ENCODE data around the gene SRP54.

Gene SRP54

DNA sequence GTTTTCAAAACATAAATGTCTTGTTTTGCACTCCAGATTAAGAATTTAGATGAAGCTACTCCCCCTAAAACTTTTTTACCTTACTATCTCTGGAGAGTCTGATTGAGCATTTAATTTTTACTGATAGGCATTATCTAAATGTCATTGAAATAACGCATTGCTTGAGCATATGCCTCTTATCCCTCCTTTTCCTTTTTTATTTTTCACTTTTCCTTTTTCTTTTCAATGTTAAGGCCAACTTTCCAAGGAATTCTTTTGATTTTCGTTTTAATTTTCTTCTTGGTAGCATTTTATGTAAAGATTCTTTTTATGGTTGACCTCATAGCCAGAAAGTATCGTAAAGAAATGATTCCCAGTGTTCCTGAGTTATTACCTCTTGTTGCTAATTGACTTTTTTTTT lies 2.9 kb downstream of the SRP54 start:
- FAIRE-seq: no peak
- DNase-seq (ENCODE audit: insufficient read length): no peak
- TF ChIP-seq TAF1 (IDR thresholded peaks at IDR 0.05; ENCODE audit: borderline replicate concordance, low read depth, low read length): no peak
- TF ChIP-seq POLR2A (IDR thresholded peaks at IDR 0.05; ENCODE audit: low read depth, low read length): no peak
- TF ChIP-seq POLR2AphosphoS5 (IDR thresholded peaks at IDR 0.05; ENCODE audit: low read depth, low read length): no peak

- FAIRE-seq (no peak), DNase-seq (ENCODE audit: insufficient read length) (no peak)
- TF ChIP-seq TAF1 (IDR thresholded peaks at IDR 0.05; ENCODE audit: borderline replicate concordance, low read depth, low read length) (no peak), POLR2A (IDR thresholded peaks at IDR 0.05; ENCODE audit: low read depth, low read length) (no peak), POLR2AphosphoS5 (IDR thresholded peaks at IDR 0.05; ENCODE audit: low read depth, low read length) (no peak)
Measured at GRCh38 chr14:34987180-34987579, 4.4 kb downstream of the SRP54 start.

- DNase-seq (ENCODE audit: insufficient read length): no peak
- FAIRE-seq: peak; percentile 40
- no peak for TF ChIP-seq POLR2AphosphoS5 (IDR thresholded peaks at IDR 0.05; ENCODE audit: low read depth, low read length)
- TF ChIP-seq POLR2A (IDR thresholded peaks at IDR 0.05; ENCODE audit: low read depth, low read length): no peak
- TF ChIP-seq TAF1 (IDR thresholded peaks at IDR 0.05; ENCODE audit: borderline replicate concordance, low read depth, low read length): no peak
Measured at GRCh38 chr14:34989762-34990161, 7.0 kb downstream of the SRP54 start.

GRCh38 chr14:34993426-34993825 lies 10.6 kb downstream of the SRP54 start:
- TF ChIP-seq POLR2AphosphoS5 (IDR thresholded peaks at IDR 0.05; ENCODE audit: low read depth, low read length): no peak
- no peak for TF ChIP-seq TAF1 (IDR thresholded peaks at IDR 0.05; ENCODE audit: borderline replicate concordance, low read depth, low read length)
- TF ChIP-seq POLR2A (IDR thresholded peaks at IDR 0.05; ENCODE audit: low read depth, low read length): no peak
- FAIRE-seq: no peak

DNA sequence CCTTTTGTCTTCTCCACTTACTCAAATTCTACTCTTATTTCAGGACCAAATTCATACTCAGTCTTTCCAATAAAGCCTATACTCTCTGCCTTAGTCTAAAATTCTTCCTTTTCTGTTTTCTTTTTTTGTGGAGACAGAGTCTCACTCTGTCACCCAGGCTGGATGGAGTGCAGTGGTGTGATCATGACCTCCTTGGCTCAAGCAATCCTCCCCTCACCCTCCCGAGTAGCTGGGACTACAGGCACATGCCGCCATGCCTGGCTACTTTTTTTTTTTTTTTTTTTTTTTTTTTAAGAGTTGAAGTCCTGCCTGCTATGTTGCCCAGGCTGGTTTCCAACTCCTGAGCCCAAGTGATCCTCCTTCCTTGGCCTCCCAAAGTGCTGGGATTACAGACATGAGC lies 11.9 kb downstream of the SRP54 start:
- FAIRE-seq (no peak), DNase-seq (ENCODE audit: insufficient read length) (no peak)
- TF ChIP-seq POLR2AphosphoS5 (IDR thresholded peaks at IDR 0.05; ENCODE audit: low read depth, low read length) (no peak), POLR2A (IDR thresholded peaks at IDR 0.05; ENCODE audit: low read depth, low read length) (no peak), TAF1 (IDR thresholded peaks at IDR 0.05; ENCODE audit: borderline replicate concordance, low read depth, low read length) (no peak)

More at GRCh38 chr14:34993426-34993825, 10.6 kb downstream of the SRP54 start:
- no peak for DNase-seq (ENCODE audit: insufficient read length)

GRCh38 chr14:34997762-34998161 lies 15.0 kb downstream of the SRP54 start:
- TF ChIP-seq TAF1 (IDR thresholded peaks at IDR 0.05; ENCODE audit: borderline replicate concordance, low read depth, low read length): no peak
- TF ChIP-seq POLR2A (IDR thresholded peaks at IDR 0.05; ENCODE audit: low read depth, low read length): no peak
- TF ChIP-seq POLR2AphosphoS5 (IDR thresholded peaks at IDR 0.05; ENCODE audit: low read depth, low read length): no peak
- no peak for FAIRE-seq
- DNase-seq (ENCODE audit: insufficient read length): no peak

- TF ChIP-seq POLR2A (IDR thresholded peaks at IDR 0.05; ENCODE audit: low read depth, low read length): no peak
- TF ChIP-seq POLR2AphosphoS5 (IDR thresholded peaks at IDR 0.05; ENCODE audit: low read depth, low read length): no peak
- no peak for TF ChIP-seq TAF1 (IDR thresholded peaks at IDR 0.05; ENCODE audit: borderline replicate concordance, low read depth, low read length)
- no peak for FAIRE-seq
Measured at GRCh38 chr14:34999500-34999899, 16.7 kb downstream of the SRP54 start.

GRCh38 chr14:35001621-35002020 lies 18.8 kb downstream of the SRP54 start:
- no peak for FAIRE-seq
- TF ChIP-seq POLR2AphosphoS5 (IDR thresholded peaks at IDR 0.05; ENCODE audit: low read depth, low read length) (no peak), TAF1 (IDR thresholded peaks at IDR 0.05; ENCODE audit: borderline replicate concordance, low read depth, low read length) (no peak), POLR2A (IDR thresholded peaks at IDR 0.05; ENCODE audit: low read depth, low read length) (no peak)

More at GRCh38 chr14:34999500-34999899, 16.7 kb downstream of the SRP54 start:
- no peak for DNase-seq (ENCODE audit: insufficient read length)

DNA sequence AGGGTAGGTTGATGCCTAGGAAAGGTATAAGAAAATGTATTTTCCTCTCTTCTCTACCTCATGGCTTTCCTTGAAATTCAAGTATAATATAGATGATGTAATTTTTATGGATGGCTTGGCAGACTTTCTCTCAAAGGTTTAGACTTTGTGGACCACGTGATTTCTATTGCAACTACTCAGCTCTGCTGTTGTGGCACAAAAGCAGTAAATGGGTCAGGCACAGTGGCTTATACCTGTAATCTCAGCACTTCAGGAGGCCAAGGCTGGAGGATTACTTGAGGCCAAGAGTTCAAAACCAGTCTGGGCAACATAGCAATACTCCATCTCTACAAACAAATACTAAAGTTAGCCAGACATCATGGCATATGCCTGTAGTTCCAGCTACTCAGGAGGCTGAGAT lies 22.0 kb downstream of the SRP54 start:
- DNase-seq (ENCODE audit: insufficient read length): no peak
- FAIRE-seq: no peak
- TF ChIP-seq TAF1 (IDR thresholded peaks at IDR 0.05; ENCODE audit: borderline replicate concordance, low read depth, low read length): no peak
- no peak for TF ChIP-seq POLR2A (IDR thresholded peaks at IDR 0.05; ENCODE audit: low read depth, low read length)
- no peak for TF ChIP-seq POLR2AphosphoS5 (IDR thresholded peaks at IDR 0.05; ENCODE audit: low read depth, low read length)

More at GRCh38 chr14:35001621-35002020, 18.8 kb downstream of the SRP54 start:
- DNase-seq (ENCODE audit: insufficient read length): no peak

DNA sequence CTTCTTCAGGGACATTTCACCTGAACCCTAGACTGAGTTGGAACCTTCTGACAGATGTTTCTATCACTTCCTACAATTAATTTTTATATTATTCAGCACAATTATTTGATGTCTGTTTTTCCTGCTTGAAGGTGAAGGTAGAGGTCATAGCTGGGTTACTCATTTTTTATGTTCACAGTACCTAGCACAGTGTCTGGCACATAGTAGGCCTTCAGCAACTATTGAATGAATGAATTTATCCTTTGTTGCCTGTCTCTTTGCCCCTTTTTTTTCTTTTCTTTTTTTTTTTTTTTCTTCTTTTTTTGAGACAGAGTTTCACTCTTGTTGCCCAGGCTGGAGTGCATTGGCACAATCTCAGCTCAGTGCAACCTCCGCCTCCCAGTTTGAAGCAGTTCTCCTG lies 33.8 kb downstream of the SRP54 start:
- FAIRE-seq: no peak
- no peak for DNase-seq (ENCODE audit: insufficient read length)

GRCh38 chr14:35020713-35021112 lies 37.9 kb downstream of the SRP54 start:
- DNase-seq (ENCODE audit: insufficient read length): no peak
- no peak for FAIRE-seq
- TF ChIP-seq POLR2A (IDR thresholded peaks at IDR 0.05; ENCODE audit: low read depth, low read length) (no peak), TAF1 (IDR thresholded peaks at IDR 0.05; ENCODE audit: borderline replicate concordance, low read depth, low read length) (no peak), POLR2AphosphoS5 (IDR thresholded peaks at IDR 0.05; ENCODE audit: low read depth, low read length) (no peak)

More for the DNA sequence above, 33.8 kb downstream of the SRP54 start:
- TF ChIP-seq POLR2A (IDR thresholded peaks at IDR 0.05; ENCODE audit: low read depth, low read length) (no peak), POLR2AphosphoS5 (IDR thresholded peaks at IDR 0.05; ENCODE audit: low read depth, low read length) (no peak), TAF1 (IDR thresholded peaks at IDR 0.05; ENCODE audit: borderline replicate concordance, low read depth, low read length) (no peak)

GRCh38 chr14:35028435-35028834 lies 45.6 kb downstream of the SRP54 start:
- TF ChIP-seq POLR2AphosphoS5 (IDR thresholded peaks at IDR 0.05; ENCODE audit: low read depth, low read length): no peak
- no peak for TF ChIP-seq TAF1 (IDR thresholded peaks at IDR 0.05; ENCODE audit: borderline replicate concordance, low read depth, low read length)
- TF ChIP-seq POLR2A (IDR thresholded peaks at IDR 0.05; ENCODE audit: low read depth, low read length): no peak
- DNase-seq (ENCODE audit: insufficient read length) (no peak), FAIRE-seq (no peak)

Measured in GM12892 (cell line).